Karpas-422 (cell line): ENCODE data around the gene CDKN2B-AS1. TPM values are rescaled to one million over a fixed set of nuclear protein-coding genes. Genes with fewer than 3 reads are reported as not detected.

Source experiments
- DNase-seq: peaks from one replicate; pipeline ENCODE4 v3.0.0-alpha.2; 2015
- H2AFZ ChIP-seq: fragments of 200-600 bp; sonication (generic); 2 replicates; pipeline ENCODE4 v1.6.1; 2014; ENCODE audit warnings: antibody characterized with exemption, low read length, mixed read lengths
- H3K27ac ChIP-seq: fragments of 200-600 bp; sonication (generic); 2 replicates; pipeline ENCODE4 v1.5.1; 2014; ENCODE audit warnings: mild to moderate bottlenecking, low read length, moderate library complexity
- H3K27me3 ChIP-seq: fragments of 200-600 bp; sonication (generic); 2 replicates; pipeline ENCODE4 v1.6.1; 2014; ENCODE audit warnings: low read length, mixed read lengths
- H3K36me3 ChIP-seq: fragments of 200-600 bp; sonication (generic); 2 replicates; pipeline ENCODE4 v1.6.1; 2014; ENCODE audit warnings: low read length, mixed read lengths; ENCODE audit not compliant: insufficient read depth
- H3K4me1 ChIP-seq: fragments of 200-600 bp; sonication (generic); 2 replicates; pipeline ENCODE4 v1.6.1; 2014; ENCODE audit warnings: mild to moderate bottlenecking, low read length, mixed read lengths
- H3K4me2 ChIP-seq: fragments of 200-600 bp; sonication (generic); 2 replicates; pipeline ENCODE4 v1.6.1; 2014; ENCODE audit warnings: low read length, low read depth, mild to moderate bottlenecking; ENCODE audit not compliant: poor library complexity, severe bottlenecking
- H3K4me3 ChIP-seq: fragments of 200-600 bp; sonication (generic); 2 replicates; pipeline ENCODE4 v1.5.1; 2014; ENCODE audit warnings: mild to moderate bottlenecking, antibody characterized with exemption, low read length, mixed read lengths
- H3K79me2 ChIP-seq: fragments of 200-600 bp; sonication (generic); 2 replicates; pipeline ENCODE4 v1.6.1; 2014; ENCODE audit warnings: mild to moderate bottlenecking, low read length, mixed read lengths
- H3K9ac ChIP-seq: fragments of 200-600 bp; sonication (generic); 2 replicates; pipeline ENCODE4 v1.6.0; 2014; ENCODE audit warnings: low read length
- H3K9me2 ChIP-seq: fragments of 200-600 bp; sonication (generic), shearing (Covaris generic); replicated peaks from 2 replicates; pipeline ENCODE4 v1.6.0; 2014; ENCODE audit warnings: mild to moderate bottlenecking, low read length, moderate library complexity; ENCODE audit not compliant: insufficient read depth
- H3K9me3 ChIP-seq: fragments of 300-700, 200-600 bp; sonication (generic); 2 replicates; pipeline ENCODE4 v1.6.1; 2014; ENCODE audit warnings: low read length, mixed read lengths
- H4K20me1 ChIP-seq: fragments of 200-600 bp; sonication (generic); 2 replicates; pipeline ENCODE4 v1.6.1; 2014; ENCODE audit warnings: mild to moderate bottlenecking, antibody characterized with exemption, low read length, low read depth; ENCODE audit not compliant: insufficient read depth
- total RNA-seq: library from RNA; depleted of rRNA; stranded (reverse); fragments of >200 nt; shearing (Covaris generic); gene quantifications from 2 replicates; pipeline ENCODE4 v1.2.3, GENCODE V29; 2014; ENCODE audit warnings: low replicate concordance

The CDKN2B-AS1 gene
- total RNA-seq, 1 experiment from 2014 or later = 35.3 TPM

DNA sequence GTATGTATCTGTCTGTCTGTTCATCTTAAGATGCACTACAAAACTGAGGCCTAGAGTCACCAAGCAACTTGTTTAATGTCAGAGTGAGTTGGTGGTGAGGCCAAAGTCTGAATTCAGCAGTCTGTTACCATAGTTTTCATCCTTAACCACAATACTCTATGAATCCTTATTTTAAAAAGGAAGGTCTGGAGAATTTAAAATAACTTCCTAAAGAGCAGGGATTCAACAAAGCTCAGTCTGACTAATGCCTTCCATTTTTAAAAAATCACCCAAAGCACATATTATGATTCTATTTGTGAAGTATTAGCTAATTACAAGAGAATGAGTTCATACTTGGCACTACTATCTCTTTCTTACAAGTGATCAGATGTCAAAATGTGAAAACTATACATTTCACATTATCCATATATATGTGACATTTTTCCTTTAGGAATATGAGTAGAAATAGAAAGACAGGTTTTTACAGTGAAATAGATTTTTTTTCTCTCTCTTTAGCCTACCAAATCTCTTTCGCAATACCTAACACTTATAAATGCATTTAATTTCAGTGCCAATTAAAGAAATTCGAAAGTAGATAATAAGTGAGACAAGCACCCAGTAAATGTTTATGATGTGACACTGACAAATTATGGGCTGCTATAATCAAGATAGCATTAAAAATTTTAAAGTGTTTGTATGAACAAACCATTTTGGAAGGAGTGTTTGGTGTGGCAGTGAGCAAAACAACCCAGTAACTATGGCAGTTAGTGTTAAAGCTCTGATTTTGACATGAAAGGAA lies 116.8 kb downstream of the CDKN2B-AS1 start:
- H3K9me2 ChIP-seq = no peaks in the 10 kb centered on the region
- H3K9me3 ChIP-seq = no peaks in the 10 kb centered on the region
- no peaks in the 10 kb centered on the region for H4K20me1 ChIP-seq
- no peak overlapping the region for H3K4me3 ChIP-seq
- no peak overlapping the region for H3K27ac ChIP-seq
- no peaks in the 10 kb centered on the region for H3K27me3 ChIP-seq
- H3K36me3 ChIP-seq = no peaks in the 10 kb centered on the region
- H3K4me1 ChIP-seq = no peaks in the 10 kb centered on the region
- H3K4me2 ChIP-seq = no peak overlapping the region
- DNase-seq = no peak
- no peak overlapping the region for H3K9ac ChIP-seq
- H2AFZ ChIP-seq = no peak overlapping the region
- no peaks in the 10 kb centered on the region for H3K79me2 ChIP-seq

DNA sequence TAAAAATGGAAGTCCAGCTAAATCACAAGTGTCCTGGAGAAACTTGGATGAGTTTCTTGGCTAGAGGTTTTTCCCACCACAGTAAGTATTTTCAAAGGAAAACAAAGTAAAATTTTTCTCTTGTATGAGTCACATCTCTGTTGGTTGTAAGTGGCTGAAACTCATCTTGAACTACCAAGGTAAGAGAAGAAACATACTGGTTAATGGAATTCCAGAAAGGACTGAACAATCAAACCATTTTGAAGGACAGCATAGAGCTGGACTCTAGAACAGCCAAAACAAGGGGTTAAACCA lies 117.3 kb downstream of the CDKN2B-AS1 start:
- Histone ChIP-seq H2AFZ (no peak overlapping the region), H3K27ac (no peak overlapping the region), H3K9ac (no peak overlapping the region), H3K79me2 (no peaks in the 10 kb centered on the region), H3K36me3 (no peaks in the 10 kb centered on the region), H3K4me3 (no peak overlapping the region), H3K27me3 (no peaks in the 10 kb centered on the region), H4K20me1 (no peaks in the 10 kb centered on the region), H3K4me1 (no peaks in the 10 kb centered on the region), H3K9me3 (no peaks in the 10 kb centered on the region), H3K4me2 (no peak overlapping the region), H3K9me2 (no peaks in the 10 kb centered on the region)
- DNase-seq = no peak

DNA sequence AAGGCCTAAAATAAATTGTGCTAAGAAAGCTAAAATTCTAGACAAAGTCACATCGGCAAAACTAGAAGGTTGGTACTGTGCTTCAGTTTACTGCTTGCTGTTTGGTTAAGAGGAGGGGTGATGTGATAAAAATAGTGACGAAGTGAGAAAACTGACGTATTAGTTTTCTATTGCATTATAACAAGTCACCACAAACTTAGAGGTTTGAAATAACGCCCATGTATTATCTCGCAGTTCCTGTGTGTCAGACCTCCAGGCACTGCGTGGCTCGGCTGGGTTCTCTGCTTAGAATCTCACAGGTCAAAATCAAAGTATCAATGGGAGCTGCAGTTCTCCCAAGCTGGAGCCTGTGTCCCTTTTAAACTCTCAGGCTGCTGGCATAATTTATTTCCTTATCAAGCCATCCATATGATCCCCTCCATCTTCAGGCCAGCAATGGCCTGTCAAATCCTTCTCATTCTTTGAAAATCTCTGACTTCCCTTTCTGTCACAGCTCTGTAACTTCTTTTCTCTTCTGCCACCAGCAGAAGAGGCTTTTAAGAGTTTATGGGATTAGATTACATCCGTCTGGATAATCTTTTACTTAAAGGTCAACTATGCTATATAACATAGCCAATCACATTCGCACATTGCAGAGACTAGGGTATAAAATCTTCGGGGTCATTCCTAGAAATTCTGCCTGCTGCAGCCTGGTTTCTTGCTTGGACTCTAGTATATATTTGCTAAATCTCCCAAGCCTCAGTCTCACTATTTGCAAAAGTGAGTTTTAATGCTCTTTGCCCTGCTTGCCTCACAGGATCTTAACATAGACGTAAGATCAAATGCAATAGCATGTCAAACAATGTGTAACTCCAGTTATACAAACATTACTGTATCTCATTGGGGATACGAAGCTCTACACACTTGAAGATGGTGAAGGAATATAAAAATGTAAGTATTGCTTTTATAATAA lies 118.6 kb downstream of the CDKN2B-AS1 start:
- Histone ChIP-seq H4K20me1 (no peaks in the 10 kb centered on the region), H3K27ac (no peak overlapping the region), H3K4me3 (no peak overlapping the region), H3K4me2 (no peak overlapping the region), H3K9ac (no peak overlapping the region), H3K79me2 (no peaks in the 10 kb centered on the region), H3K36me3 (no peaks in the 10 kb centered on the region), H3K9me2 (no peaks in the 10 kb centered on the region), H2AFZ (no peak overlapping the region), H3K27me3 (no peaks in the 10 kb centered on the region), H3K9me3 (no peaks in the 10 kb centered on the region), H3K4me1 (no peaks in the 10 kb centered on the region)
- no peak for DNase-seq

DNA sequence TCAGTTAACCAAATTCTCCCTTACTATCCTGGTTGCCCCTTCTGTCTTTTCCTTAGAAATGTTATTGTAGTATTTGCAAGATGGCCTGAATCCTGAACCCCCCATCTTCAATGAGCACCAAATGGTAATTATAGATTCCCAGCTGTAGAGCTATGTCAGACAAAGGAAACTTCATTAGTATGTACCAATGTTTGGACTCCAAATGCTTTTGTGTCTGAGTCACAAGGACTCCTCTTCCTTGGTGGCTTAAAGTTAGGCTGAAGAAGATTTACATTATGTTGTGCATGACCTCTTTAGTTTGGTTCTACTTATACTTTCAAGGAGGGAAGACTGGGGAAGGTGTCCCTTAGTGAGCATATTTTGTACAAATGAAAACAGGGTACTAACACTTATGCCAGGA lies 120.4 kb downstream of the CDKN2B-AS1 start:
- H3K4me3 ChIP-seq = no peak overlapping the region

DNA sequence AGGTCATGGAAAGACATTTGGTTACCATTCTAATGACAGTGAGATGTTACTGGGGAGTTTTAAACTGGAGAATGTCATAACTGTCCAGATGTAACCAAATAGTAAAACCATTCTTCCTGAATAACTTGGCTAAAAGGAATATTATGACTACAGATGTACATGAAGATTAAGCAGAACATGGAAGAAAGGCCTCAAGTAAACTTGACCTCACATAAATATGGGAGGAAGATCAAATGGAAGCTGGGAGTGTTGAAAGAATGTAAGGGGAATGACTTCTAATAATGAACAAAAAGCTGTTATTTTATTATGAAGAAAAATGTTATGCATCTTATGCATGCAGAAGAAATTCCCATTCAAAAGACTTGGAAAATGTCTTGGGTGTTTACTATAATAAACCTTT lies 122.2 kb downstream of the CDKN2B-AS1 start:
- H3K9me2 ChIP-seq = no peaks in the 10 kb centered on the region
- H2AFZ ChIP-seq = no peak overlapping the region
- no peak overlapping the region for H3K4me3 ChIP-seq
- H4K20me1 ChIP-seq = no peaks in the 10 kb centered on the region
- no peak for DNase-seq
- no peaks in the 10 kb centered on the region for H3K27me3 ChIP-seq
- no peaks in the 10 kb centered on the region for H3K9me3 ChIP-seq
- no peaks in the 10 kb centered on the region for H3K4me1 ChIP-seq
- no peak overlapping the region for H3K4me2 ChIP-seq
- H3K27ac ChIP-seq = no peak overlapping the region
- H3K36me3 ChIP-seq = no peaks in the 10 kb centered on the region
- H3K9ac ChIP-seq = no peak overlapping the region
- H3K79me2 ChIP-seq = no peaks in the 10 kb centered on the region

More for the DNA sequence above, 120.4 kb downstream of the CDKN2B-AS1 start:
- Histone ChIP-seq H3K9ac (no peak overlapping the region), H4K20me1 (no peaks in the 10 kb centered on the region), H3K36me3 (no peaks in the 10 kb centered on the region), H3K27me3 (no peaks in the 10 kb centered on the region), H3K9me3 (no peaks in the 10 kb centered on the region), H3K4me2 (no peak overlapping the region), H2AFZ (no peak overlapping the region), H3K27ac (no peak overlapping the region), H3K4me1 (no peaks in the 10 kb centered on the region), H3K79me2 (no peaks in the 10 kb centered on the region), H3K9me2 (no peaks in the 10 kb centered on the region)
- no peak for DNase-seq

DNA sequence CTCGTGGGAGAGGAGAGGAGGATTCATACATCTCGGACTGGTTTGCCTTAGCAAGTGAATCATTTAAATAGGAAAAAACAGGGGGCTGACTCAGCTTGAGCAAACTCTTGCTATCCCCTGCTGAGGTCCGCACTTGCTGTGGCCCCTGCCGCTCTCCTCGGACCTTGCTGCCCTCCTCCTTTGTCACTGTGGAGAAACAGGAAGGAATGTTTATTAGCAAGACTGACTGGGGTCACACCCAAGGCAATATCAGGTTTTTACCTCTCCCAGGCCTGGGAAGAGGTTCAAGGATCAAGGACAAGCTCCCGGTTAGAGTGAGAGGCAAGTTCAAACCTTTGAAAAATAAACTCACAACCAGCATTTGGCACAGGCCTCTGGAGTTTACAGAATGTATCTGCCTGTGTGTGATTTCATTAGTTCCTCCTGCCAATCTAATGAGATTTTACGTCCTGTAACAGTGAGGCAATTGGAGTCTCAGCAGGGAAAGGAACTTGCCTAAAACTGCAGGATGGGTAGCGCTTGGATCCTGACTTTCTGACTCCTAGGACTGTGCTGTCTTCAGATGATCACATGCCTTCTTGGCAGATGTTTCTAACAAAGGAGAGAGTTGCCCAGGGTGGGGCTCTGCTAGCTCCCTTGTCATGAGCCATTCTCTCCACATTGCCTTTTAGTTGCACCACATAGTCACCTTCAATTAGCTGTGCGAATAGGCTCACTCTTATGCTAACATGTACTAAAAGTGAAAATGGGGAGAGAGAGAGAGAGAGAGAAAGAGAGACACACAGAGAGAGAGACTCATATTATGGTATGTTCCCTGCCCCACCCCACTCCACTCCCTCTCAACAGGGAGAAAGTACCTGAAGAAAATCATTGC lies 123.2 kb downstream of the CDKN2B-AS1 start:
- Histone ChIP-seq H3K9me2 (no peaks in the 10 kb centered on the region), H3K79me2 (no peaks in the 10 kb centered on the region), H3K4me3 (no peak overlapping the region), H3K4me1 (no peaks in the 10 kb centered on the region), H3K36me3 (no peaks in the 10 kb centered on the region), H3K27me3 (no peaks in the 10 kb centered on the region), H3K9me3 (no peaks in the 10 kb centered on the region), H3K27ac (no peak overlapping the region), H3K4me2 (no peak overlapping the region), H2AFZ (no peak overlapping the region), H3K9ac (no peak overlapping the region), H4K20me1 (no peaks in the 10 kb centered on the region)
- no peak for DNase-seq

DNA sequence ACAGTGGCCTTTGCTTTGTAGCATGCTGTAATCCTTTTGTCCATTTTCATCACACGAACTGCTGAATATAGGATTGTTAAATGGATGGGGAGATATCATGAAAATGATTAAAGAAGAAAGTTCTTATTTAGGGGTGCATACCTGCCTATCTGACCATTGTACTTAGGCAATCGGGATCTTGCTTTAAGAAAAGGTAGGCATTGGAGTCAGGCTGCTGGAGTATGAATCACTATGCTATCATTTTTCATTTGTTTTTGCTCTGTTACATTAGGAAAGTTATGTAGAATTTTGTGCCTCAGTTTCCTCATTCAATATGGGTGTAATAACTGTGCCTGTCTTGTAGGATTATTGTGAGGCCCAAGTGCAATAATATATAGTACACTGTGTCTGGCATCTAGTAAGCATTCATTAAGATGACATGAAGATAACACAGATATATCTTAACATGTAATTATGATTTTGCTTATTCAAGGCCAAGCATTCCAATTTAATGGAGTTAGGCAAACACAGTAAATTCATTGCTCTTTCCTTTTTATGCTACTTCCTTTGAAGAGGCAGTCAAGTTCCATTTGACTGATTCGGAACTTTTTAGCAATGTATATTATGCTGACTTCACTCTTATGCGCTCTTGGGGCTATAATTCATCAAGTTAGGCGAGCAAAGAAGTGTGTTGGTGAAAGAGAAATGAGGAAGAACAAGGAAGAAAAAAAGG lies 124.4 kb downstream of the CDKN2B-AS1 start:
- Histone ChIP-seq H3K9me3 (no peaks in the 10 kb centered on the region), H3K79me2 (no peaks in the 10 kb centered on the region), H3K4me1 (no peaks in the 10 kb centered on the region), H3K9me2 (no peaks in the 10 kb centered on the region), H2AFZ (no peak overlapping the region), H3K9ac (no peak overlapping the region), H3K27ac (no peak overlapping the region), H3K36me3 (no peaks in the 10 kb centered on the region), H3K4me2 (no peak overlapping the region), H3K4me3 (no peak overlapping the region), H4K20me1 (no peaks in the 10 kb centered on the region), H3K27me3 (no peaks in the 10 kb centered on the region)
- DNase-seq = no peak
